Erythroblast (primary cell): ENCODE measurements around the gene PHKA2.

ENCODE experiments used
- GATA1 ChIP-seq: IDR thresholded peaks from 2 replicates; pipeline ENCODE4 v1.6.1; 2011; ENCODE audit warnings: low read depth, mild to moderate bottlenecking, control low read depth, low read length, moderate library complexity
- POLR2A ChIP-seq: IDR thresholded peaks from 2 replicates; pipeline ENCODE4 v1.6.1; 2011; ENCODE audit warnings: mild to moderate bottlenecking, low read length

GRCh38 chrX:18985186-18985435, 1.2 kb upstream of the PHKA2 start:
- TF ChIP-seq GATA1 (no peak), POLR2A (peak; percentile 28)
